Femur (tissue), 1 donor: ENCODE measurements around the gene BUB1B.
"Not testable (repeated sequence)": the region's sequence is repeated elsewhere in the genome, so short reads cannot be mapped to it uniquely, and the experiment has no call there.

Experiments
- DNase-seq: peaks from one replicate; pipeline ENCODE4 v3.0.0-alpha.2; 2017

Gene BUB1B

GRCh38 chr15:40136470-40137302 is 24.2 kb upstream of the BUB1B start:
- no peak for DNase-seq

- DNase-seq: no peak
These were observed 23.3 kb upstream of the BUB1B start for GRCh38 chr15:40137303-40138200.

- DNase-seq: not testable (repeated sequence)
These were observed 22.7 kb upstream of the BUB1B start for GRCh38 chr15:40138201-40138570.

GRCh38 chr15:40142428-40142827 is 18.4 kb upstream of the BUB1B start:
- no peak for DNase-seq

DNA sequence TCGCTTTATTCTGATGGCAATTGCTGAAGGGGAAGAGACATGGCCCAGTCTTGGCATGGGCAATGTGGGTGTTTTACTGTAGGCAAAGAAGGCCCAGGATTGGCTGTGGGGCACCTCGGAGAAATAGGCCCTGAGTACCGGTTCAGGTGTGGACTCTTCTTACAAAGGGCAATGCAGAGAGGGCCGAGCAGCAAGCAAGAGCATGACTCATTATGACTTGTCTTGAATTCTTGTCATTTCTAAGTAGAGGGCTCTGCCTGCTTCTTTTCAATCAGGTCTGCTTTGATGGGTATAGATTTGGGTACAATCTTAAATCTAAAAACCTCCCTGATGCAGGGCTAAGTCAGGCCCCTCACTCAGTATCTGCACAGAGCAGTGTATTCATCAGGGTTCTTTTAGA is 14.8 kb upstream of the BUB1B start:
- DNase-seq: no peak

- DNase-seq: no peak
These were observed 11.5 kb upstream of the BUB1B start for GRCh38 chr15:40149339-40149738.

- DNase-seq: peak; percentile 60
These were observed 10.5 kb upstream of the BUB1B start for GRCh38 chr15:40150163-40150925.

GRCh38 chr15:40151499-40151898 is 9.4 kb upstream of the BUB1B start:
- DNase-seq: no peak

DNA sequence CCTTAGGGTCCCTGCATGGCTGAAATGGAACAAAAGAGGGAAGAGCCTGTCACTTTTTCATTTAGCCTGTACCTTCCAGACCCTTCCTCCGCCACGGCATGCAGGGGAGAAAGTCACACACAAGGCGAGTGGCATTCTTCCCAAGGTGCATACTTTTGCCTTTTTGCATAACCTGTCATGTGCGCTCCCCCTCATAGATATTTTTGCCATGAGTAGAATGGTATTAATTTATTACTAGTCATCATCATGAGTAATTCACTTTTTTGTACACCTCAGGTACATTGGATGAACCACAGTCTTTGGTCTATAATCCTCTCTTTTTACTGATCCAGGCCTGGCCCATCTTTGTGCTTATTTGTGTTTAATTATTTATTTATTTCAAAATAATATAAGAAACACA is 8.9 kb upstream of the BUB1B start:
- no peak for DNase-seq

GRCh38 chr15:40154821-40155220 is 6.0 kb upstream of the BUB1B start:
- DNase-seq: not testable (repeated sequence)

- no peak for DNase-seq
These were observed 5.5 kb upstream of the BUB1B start for GRCh38 chr15:40155270-40155910.

DNA sequence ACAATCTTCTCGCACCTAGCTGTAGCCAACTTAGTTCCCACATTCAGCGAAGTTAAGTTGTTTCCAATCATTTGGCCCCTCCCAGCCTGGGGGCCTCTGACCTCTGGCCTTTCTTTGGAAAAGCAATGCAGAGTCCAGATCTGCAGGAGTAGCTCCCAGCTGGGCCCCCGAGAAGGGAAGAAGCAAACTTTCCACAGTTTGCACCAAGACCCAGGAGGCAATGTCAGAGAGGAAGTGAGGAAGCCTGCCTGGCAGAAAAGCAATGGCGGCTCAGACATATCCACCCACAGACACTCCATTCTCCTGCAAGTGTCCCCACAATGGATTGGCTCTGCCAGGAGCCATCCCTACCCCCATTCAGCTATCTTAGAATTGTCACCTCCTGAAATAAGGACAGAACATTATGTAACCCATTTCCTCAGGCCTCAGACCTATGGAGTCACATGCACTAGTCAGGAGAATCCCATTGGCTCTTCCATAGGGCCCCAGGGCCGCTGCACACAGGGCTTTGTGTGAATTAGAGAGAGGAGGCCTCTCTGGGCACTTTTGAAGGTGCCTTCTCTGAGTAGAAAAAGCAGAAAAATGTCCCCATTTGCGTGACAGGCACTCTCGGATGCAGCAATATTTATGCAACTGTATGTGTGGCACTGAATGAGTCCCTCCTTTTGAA is 3.0 kb upstream of the BUB1B start:
- no peak for DNase-seq

GRCh38 chr15:40160021-40160420 is 848 bp upstream of the BUB1B start:
- DNase-seq: no peak

DNA sequence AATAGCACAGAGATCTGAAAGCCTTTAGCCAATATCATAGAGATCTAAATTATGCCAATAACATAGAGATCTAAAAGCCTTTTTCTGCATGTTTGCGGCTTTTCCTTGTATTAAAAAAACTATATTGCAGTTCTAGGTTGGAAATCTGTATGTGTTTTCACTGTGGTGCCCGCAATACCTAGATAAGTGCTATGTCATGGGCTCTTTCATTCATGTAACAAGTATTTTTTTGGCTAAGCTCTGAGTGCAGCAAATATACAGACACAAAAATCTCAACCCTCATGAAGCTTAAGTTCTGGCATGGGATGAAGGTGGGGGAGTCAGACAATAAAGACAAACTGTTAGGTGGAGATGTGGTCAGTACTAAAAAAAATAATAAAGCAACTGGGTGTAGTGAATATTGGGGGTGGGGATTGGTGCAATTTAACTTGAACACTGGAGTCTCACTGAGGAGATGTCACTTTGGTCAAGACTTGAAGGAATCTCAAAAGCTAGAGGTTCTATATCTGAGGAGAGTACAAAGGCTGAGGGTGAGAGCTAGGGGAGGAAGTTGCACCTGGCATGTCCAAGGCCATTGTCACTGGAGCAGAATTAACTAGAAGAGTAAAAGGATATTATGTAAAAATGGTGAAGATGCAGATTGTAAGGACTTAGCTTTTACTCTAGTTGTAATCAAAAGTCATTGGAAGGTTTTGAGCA is 973 bp downstream of the BUB1B start:
- DNase-seq: no peak

DNA sequence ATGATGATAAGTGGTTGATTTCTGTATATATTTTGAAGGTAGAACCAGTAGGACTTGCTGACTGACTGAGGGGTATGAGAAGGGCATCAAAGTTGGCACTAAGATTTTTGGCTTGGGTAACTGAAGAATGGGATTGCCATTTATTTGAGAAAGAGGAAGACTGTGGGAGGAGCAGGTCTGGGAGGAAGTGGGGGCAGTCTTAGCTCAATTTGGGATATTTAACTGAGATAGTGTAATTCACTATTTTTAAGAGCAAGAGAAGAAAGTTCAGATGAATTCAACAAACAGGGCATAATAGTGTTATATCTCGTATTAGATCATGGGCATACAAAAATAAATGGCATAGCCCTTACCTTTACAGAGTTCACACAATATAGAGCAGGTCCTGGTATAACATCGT is 1.7 kb downstream of the BUB1B start:
- DNase-seq: no peak

- DNase-seq: no peak
These were observed 3.0 kb downstream of the BUB1B start for GRCh38 chr15:40163657-40164416.

DNA sequence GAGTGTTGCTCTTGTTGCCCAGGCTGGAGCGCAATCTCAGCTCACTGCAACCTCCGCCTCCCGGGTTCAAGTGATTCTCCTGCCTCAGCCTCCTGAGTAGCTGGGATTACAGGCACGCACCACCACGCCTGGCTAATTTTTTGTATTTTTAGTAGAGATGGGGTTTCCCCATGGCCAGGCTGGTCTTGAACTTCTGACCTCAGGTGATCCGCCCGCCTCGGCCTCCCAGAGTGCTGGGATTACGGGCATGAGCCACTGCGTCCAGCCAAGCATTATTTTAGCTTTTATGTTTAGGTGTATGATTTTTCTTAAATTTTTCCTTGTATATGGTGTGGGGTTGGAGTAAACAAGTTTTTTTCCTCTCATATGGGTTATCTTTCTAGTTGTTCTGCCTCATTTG is 6.5 kb downstream of the BUB1B start:
- DNase-seq: not testable (repeated sequence)

GRCh38 chr15:40175160-40175559 is 14.3 kb downstream of the BUB1B start:
- DNase-seq: no peak

GRCh38 chr15:40182358-40183029 is 21.6 kb downstream of the BUB1B start:
- no peak for DNase-seq
